NCI-H187 treated with DMSO at 0.1 percent for 48 hours (cell line): ENCODE data around the gene PDE6A.
A peak's percentile ranks its signal among the peaks of the same experiment; 100 is the strongest.

Experiments
- DNase-seq: peaks from one replicate; lab custom pipeline; 2025; lab: John Stamatoyannopoulos, UW

PDE6A gene

DNA sequence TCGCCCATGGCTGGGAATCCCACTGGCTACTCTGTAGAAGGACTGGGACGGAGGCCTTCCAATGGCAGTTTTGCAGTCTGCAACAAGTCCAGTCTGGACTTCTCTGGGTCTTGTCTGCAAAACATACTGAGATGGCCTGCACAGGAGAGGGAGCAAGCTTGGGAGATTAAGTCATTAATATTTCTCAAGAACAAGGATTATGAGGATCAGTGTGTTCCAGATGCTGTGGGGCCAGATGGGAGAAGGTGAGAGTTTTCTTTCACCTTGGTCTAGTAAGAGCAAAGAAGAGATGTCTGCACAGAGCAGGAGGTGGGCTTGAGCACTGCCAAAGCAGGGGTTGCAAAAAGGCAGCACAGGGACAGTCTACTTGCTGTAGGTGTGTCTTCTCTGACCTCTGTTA, at the start of gene PDE6A:
PDE6A (minus strand) TSS at position 128 of the 400 bp plus-strand sequence; CDS start at position 8, 120 bp downstream.
- no peak for DNase-seq

DNA sequence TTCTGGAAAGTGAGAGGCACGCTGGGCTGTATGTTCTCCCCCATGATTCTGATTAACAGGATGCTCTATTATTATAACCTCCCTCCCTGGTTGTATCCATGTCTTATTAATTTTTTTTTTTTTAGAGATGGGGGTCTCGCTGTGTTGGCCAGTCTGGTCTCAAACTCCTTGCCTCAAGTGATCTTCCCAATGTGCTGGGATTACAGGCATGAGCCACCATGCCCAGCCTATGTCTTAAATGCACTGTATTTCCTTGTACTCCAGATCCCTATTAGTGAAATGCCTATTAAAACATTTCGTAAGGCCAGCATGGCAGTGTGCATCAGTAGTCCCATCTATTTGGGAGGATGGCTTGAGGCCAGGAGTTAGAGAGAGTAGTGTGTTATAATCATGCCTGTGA, 48.9 kb upstream of the PDE6A start:
- DNase-seq = no peak

DNA sequence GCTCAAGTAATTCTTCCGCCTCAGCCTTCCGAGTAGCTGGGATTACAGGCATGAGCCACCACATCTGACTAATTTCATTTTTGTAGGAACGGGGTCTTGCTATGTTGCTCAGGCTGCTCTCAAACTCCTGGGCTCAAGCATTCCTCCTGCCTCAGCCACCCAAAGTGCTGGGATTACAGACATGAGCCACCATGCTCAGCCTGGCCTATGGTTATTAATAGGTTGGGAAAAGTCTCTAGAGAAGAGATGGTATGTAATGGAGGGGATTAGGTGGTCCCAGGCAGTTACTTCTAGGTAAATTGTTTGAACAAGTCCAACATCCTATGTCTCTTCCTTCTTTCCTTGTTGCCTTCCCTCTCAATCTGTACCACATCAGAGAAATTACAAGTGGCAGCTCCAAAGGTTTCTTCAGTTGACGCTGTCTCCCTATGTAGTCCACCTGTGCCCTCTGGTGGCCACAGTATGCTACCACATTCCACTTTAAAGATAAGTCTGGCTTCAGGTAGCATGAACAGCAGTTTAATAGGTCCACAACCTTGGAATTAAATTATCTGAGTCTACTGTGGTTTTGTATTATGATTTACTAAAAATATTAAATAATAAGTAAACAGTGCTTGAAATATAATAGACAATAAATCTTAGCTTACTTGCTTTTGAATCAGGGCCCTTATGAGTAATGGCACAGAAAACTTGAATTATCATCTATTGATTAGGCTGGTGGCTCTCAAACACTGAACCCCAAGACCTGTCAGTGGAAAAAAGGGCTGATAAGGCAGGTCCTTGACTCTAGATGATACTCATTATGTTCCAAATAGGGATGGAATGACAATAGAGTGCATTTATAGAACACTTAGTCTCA, 46.2 kb upstream of the PDE6A start:
- DNase-seq = peak; percentile 31

DNA sequence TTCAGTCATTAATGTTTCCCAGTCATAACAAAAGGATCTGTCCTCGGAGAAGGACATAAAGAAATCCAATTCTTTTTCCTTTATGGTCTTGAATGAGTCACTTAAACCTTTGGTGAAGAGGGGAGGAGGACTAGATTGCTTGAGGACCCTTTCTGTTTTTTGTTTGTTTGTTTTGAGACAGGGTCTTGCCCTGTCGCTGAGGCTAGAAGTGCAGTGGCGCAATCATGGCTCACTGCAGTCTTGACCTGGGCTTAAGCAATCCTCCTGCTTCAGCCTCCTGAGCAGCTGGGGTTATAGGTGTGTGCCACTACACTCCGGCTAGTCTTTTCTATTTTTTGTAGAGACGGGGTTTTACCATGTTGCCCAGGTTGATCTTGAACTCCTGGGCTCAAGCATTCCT, 43.5 kb upstream of the PDE6A start:
- no peak for DNase-seq

DNA sequence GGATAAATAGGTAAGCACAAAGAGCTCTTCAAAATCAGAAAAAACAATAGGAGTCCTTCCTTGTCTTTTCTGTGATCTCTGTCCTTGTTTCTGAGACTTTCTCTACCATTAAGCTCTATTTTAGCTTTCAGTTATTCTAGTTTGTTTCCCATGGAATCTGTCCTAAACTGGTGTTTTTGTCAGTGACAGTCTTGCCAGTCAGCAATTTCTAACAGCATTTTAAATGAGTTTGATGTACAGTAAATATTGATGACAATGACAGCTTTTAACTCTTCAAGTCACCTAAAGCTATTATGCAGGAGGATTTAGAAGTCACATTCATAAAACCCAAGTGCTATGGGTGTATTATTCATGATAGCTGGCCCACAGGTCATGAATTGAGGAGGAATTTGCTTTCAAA, 37.9 kb upstream of the PDE6A start:
- no peak for DNase-seq

DNA sequence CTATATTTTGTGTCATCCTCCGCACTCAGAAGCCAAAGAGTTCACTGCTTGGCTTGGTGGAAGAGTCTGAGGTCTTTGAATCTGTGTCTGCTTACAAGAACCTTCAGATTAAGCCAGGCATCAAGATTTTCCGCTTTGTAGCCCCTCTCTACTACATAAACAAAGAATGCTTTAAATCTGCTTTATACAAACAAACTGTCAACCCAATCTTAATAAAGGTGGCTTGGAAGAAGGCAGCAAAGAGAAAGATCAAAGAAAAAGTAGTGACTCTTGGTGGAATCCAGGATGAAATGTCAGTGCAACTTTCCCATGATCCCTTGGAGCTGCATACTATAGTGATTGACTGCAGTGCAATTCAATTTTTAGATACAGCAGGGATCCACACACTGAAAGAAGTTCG, 36.6 kb upstream of the PDE6A start:
- no peak for DNase-seq

DNA sequence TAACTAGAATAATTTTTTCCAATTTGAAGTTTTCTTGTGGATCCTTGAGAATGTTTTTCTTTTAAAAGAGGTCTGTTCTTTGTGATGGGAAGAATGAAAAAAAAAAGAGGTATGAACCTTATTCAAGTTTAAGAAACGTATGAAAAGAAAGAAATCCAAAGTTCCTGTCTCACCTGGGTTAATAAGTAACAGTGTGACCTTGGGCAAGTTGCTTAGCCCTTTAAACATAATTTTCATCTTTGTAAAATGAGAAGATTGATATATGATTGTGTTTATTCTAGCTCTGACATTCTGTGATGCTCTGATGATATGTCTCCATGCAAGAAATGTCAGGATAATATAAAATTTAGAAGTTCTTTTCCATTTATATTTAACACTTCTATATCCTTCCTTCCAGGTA, 35.3 kb upstream of the PDE6A start:
- DNase-seq = no peak

DNA sequence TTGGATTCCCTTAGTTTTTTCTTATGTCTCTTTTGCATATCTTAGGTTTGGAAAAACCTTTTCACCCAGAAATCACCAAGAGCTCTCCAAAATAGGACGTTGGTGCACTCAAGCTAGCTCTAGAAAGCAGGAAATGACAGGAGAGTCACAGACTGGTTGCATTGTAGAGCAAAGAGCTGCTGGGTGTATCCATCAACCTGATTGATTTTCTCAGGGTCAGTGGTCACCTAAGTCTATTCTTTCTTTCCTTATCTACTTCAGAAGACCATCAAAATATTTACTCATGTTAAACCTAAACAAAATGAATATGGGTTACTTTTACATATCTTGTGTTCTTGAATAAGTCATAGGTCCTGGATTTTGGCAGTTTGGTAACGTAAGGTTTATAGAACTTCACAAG, 30.8 kb upstream of the PDE6A start:
- no peak for DNase-seq

DNA sequence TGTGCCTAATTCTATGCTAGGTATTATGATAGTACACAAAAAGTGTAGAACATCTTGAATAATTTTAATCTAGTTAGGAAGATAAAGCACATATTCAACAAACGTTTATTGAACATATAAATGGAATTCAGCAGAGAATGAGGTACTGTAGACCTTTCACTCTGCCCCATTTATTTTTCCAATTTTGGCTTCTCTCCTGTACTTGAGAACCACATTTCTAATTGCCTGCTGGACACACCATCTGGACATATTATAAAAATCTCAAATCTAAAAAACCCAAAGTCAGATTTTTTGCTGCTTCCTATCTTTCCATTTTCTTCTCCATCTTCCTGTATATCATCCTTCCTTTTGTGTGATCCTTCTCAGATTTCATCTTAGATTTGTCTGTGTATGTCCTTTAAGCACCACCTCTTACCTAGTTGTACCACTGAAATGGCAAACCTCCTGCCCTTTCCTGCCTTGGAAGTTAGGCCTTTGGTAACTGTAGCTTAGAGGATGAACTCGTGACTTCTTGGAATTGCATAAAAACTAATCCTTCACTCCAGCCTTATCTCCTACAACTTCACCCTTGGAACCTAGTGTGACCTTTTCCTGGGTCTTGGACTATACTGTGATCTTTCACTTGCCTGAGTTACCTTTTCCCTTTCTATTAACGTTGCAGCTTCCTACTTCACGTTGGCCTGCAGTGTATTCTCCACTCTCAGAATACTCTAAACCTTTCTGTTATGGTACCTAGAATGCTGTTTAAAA, 24.8 kb upstream of the PDE6A start:
- no peak for DNase-seq

DNA sequence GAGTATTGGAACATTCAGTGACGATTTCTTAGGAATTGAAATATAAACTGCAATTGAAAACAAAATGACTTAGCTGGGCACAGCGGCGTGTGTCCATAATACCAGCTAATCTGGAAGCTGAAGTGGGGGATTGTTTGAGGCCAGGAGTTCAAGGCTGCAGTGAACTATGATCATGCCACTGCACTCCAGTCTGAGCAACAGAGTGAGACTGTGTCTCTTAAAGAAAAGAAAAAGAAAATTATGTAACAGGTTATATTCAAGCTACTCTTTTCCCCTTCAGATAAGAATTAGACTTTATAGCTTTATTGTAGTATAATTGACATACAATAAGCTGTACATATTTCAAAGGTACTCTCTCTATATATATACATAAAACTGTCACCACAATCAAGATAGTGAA, 22.4 kb upstream of the PDE6A start:
- no peak for DNase-seq

DNA sequence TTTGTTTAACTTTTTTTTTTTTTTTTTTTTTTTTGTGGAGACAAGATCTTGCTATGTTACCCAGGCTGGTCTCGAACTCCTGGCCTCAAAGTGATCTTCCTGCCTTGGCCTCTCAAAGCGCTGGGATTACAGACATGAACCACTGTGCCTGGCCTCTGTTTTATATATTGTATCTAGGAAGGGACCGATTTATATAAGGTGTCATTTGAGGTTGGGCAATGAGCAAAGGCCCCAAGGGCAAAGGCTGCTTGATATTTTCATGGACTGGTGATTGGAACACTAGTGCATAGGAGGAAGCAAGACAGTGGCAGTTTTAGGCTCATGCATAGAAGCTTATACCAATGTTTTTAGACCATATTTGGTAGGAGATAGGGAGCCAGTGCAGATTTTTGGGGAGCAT, 19.1 kb upstream of the PDE6A start:
- DNase-seq = no peak

DNA sequence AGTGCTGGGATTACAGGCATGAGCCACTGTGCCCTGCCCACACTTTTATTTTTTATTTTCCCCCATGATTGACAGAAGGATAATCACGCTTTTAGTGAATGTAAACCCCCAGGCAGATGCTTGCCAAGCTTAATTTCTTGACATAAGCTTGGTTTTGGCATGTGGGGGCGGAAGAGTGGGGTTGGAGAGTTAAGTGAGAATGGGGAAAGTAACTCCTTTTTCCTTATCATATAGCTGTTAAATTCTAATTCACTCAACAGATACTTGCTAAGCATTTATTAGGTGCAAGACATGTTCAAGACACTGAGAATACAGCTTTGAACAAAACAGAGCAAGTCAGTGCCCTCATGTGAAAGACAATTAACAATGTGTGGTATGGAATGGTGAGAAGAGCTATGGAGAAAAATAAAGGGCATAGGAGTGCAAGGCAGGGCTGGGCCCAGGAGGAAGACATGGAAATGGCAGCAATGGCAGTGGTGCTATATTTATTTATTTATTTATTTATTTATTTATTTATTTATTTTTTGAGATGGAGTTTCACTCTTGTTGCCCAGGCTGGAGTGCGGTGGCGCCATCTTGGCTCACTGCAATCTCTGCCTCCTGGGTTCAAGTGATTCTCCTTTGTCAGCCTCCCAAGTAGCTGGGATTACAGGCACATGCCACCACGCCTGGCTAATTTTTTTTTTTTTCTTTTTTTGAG, 18.2 kb upstream of the PDE6A start:
- no peak for DNase-seq

DNA sequence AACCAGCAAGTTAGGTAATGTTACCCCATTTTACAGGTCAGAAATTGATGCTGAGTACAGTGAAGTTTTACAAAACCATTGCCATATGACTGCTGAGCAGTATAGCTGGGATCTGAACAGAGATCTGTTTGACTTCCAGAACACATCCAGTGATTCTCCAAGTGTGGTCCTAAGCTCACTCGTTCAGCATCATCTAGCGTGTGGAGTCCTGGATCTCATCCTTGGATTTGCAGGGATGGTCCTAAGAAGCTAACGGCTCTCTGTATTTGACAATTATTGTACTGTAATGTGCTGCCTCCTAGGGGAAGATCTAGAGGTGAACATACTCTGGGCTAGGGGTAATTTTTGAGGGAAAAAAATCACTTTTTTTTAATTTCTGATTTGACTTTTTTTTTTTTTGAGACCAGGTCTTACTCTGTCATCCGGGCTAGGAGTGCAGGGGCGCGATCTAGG, 17.4 kb upstream of the PDE6A start:
- DNase-seq = no peak

DNA sequence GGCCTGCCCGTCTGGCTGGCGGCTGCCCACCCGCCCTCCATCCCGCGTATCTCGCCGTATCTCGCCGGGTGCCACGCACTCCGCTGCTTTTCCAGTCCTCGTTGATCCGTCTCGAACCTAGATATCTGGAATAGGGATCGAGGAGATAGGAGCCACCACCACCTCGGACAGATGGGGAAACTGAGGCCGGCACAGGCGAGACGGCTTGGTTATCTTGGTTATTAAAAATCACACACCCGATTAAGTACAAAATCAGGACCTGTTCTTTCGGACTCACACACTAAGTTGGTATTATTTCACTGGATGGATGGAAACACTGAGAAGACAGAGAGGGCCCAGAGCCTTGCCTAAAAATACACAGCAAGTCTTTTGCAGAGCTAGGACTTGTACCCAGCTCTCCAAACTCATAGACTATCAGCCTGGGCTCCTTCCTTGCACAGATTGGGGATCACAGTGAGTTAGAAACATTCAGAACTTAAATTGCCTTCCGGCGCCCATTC, 16.6 kb upstream of the PDE6A start:
- DNase-seq = no peak

DNA sequence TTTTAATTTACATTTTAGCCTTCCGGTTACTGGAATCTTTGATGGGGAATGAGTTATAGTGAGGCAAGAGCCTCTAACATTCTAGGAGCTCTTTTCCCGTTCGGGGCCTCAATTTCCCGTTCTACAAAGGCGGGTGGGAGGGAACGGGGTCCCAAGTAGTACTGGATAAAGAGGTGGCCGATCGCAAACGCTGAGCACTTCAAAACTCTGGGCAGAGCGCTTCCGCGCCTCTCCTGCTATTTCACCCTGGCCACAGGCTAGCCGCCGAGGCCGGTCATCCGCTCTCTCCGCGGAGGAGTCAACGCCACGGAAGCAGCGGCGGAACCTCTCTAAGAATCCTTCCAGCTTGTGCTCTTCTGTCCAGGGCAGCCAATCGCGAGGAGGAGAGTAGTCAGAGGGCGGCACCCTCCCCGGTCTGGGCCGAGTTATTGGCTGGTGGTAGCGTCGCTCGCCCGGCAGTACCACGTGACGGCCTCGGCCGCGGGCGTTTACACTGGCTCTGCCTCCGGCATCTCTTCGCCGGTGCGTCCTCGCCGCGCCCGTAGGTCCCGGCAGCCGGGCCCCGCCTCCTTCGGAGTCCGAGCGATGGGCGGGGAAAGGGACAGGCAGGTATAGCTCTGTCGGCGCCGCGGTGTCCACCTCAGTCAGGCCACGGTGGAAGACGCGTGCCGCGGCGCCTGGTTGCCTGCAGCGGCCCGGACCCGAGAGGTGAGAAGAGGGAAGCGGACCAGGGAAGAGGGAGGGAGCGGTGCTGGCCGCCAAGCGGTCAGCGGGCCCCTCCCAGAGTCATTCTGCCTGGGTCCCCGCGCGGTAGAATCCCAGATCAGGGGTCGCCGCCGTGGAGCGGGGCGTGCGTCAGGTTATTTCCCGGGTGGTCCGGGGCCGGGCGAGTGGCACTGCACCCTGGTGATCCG, 15.9 kb upstream of the PDE6A start, which contains the start of gene SLC26A2:
SLC26A2 (plus strand) TSS at position 487 of the 914 bp plus-strand sequence. CDS start 16,895 bp downstream, outside the sequence.
- peak; percentile 94 for DNase-seq

DNA sequence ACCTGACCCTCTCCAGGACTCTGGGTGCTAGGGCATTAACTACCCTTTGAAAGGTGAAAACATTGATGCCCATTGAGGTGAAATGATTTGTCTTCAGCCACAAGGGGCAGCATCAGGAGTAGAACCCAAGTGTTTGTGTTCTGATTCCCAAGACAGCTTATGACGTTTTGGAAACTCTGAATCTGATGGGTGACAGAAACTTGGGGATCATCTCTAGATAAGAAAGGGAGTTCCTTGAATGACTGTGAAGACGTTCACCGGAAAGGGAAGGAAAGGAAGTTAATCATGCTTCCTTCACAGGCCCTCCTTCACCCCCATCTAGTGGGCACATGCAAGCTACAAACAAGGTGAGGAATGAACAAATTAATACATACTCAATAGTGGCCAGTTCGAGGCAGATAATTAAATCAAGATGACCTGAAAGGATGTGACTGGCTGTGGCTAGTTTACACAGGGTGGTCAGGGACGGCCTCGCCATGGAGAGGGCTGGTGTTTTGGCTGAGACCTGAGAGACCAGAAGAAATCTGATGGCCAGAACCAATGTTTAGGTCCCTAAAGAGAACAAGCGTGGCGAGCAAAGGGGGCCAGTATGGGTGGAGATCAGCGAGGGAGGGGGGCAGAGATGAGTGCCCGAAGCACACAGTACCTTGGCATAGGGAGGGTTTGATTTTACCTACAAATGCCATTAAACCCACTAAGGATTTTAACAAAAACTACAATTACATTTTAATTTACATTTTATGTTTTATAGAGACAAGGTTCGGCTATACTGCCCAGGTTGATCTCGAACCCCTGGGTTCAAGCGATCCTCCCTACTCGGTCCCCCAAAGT, 15.0 kb upstream of the PDE6A start:
- no peak for DNase-seq

DNA sequence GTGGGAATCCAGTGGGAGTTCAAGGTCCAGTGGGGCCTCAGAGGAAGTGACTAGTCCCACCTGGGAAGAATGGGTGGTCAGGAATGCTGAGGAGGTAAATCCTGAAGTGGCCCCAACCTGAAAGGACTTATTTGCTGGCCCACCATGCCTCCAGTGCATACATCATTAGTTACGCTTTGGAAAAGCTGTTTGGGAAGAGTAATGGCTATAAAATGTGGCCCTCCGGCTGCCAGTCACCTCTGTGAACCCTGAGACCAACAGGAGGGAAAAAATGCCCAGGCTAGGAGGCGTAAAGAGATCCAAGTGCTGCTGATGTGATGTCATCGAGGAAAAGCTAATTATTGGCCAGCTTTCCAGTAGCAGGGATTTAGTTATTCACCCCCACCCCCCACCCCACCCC, 13.3 kb upstream of the PDE6A start:
- no peak for DNase-seq

DNA sequence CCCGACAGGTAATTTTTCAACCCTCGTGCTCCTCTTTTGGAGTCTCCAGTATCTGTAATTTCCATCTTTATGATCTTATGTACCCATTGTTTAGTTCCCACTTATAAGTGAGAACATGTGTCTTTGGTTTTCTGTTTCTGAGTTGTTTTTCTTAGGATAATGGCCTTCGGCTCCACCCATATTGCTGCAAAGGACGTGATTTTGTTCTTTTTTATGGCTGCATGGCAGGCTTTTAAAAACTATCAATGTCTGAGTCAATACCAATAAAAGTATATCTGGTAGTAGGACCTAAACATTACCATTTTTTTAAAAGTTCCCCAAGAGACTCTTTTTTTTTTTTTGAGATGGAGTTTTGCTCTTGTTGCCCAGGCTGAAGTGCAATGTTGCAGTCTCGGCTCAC, 12.1 kb upstream of the PDE6A start:
- DNase-seq = no peak

DNA sequence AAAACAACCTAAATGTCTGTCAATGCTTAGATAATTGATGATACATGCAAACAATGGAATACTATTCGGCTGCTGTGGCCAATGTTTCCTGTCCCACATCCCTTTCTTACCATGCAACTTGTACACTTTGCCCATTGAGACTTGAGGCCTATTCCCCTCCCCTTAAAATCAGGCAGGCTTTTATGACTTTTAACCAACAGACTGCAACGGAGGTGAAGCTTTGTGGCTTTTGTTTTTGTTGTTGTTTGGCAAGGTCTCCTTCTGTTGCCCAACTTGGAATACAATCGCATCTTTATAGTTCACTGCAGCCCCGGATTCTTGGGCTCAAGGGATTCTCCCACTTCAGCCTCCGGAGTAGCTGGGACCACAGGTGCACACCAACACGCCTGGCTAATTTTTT, 10.2 kb upstream of the PDE6A start:
- no peak for DNase-seq

DNA sequence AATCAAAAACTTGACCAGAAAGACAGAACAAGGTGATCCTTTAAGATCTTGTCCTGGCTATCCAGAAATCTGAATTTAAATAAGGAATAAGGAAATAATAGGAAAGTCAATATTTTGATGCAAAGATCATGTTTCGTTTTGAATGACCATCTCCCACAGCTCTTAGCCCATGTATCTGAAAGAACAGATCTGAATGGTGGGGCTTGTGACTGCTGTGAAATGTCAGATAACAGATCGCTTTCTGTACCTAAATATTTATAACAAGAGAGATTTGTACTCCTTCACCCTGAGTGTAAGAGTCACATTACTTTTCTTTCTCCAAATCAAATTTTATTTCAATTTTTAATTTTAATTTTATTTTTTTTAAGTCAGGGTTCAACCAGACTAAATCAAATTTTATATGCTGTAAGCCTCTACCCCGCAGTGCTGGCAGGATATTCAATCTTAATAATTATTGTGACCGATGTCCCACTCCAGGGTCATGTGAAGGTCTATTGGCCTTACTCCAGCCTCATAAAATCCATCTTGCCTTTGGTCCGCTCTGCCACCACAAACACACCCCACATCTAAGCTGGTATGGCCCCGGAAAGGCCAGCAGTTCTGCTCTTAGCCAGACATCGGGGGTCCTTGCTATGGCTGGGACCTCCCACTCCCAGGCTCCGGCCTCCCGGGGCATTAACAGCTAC, 9.0 kb upstream of the PDE6A start:
- no peak for DNase-seq
